Brain microvascular endothelial cell (primary cell): Measurements from ENCODE around the gene SUSD1.

Experiments
- DNase-seq: peaks from one replicate; pipeline ENCODE4 v3.0.0-alpha.2; 2020
- H3K27ac ChIP-seq: fragments of 250-450 bp; sonication (Bioruptor Pico); 2 replicates; pipeline ENCODE4 v1.5.1; 2020; ENCODE audit warnings: mild to moderate bottlenecking, moderate library complexity
- H3K27me3 ChIP-seq: fragments of 250-450 bp; sonication (Bioruptor Pico); replicated peaks from 2 replicates; pipeline ENCODE4 v1.5.1; 2020; ENCODE audit warnings: mild to moderate bottlenecking
- H3K36me3 ChIP-seq: fragments of 250-450 bp; sonication (Bioruptor Pico); replicated peaks from 2 replicates; pipeline ENCODE4 v1.5.1; 2020; ENCODE audit warnings: mild to moderate bottlenecking
- H3K4me3 ChIP-seq: 2 replicates; pipeline ENCODE4 v1.5.1; 2011; ENCODE audit warnings: low read depth, mild to moderate bottlenecking, control low read depth, low read length, moderate library complexity
- in situ Hi-C: cut with HindIII; loops from 2 replicates; pipeline ENCODE4 v1.10.0; 2017; ENCODE audit warnings: low sequenced_read_pairs, low pct_ligation_motif_present
- TF ChIP-seq, protein P1 (sequence below): IDR thresholded peaks from 2 replicates; pipeline ENCODE4 v1.5.1; 2011; ENCODE audit warnings: low read depth, mild to moderate bottlenecking, moderate library complexity, low read length, control low read depth, inconsistent platforms; ENCODE audit errors: missing control alignments

The SUSD1 gene

GRCh38 chr9:112009656-112010055, 165.4 kb downstream of the SUSD1 start:
- Histone ChIP-seq H3K27ac (no peak overlapping the region), H3K27me3 (no peaks in the 10 kb centered on the region), H3K4me3 (no peak overlapping the region), H3K36me3 (no peaks in the 10 kb centered on the region)
- in situ Hi-C loops = no loop called here
- no peak for DNase-seq
- TF ChIP-seq, protein P1, sequence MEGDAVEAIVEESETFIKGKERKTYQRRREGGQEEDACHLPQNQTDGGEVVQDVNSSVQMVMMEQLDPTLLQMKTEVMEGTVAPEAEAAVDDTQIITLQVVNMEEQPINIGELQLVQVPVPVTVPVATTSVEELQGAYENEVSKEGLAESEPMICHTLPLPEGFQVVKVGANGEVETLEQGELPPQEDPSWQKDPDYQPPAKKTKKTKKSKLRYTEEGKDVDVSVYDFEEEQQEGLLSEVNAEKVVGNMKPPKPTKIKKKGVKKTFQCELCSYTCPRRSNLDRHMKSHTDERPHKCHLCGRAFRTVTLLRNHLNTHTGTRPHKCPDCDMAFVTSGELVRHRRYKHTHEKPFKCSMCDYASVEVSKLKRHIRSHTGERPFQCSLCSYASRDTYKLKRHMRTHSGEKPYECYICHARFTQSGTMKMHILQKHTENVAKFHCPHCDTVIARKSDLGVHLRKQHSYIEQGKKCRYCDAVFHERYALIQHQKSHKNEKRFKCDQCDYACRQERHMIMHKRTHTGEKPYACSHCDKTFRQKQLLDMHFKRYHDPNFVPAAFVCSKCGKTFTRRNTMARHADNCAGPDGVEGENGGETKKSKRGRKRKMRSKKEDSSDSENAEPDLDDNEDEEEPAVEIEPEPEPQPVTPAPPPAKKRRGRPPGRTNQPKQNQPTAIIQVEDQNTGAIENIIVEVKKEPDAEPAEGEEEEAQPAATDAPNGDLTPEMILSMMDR = no peak

- TF ChIP-seq, protein P1 = no peak
- no peak overlapping the region for H3K4me3 ChIP-seq
- in situ Hi-C loops = no loop called here
- H3K36me3 ChIP-seq = no peaks in the 10 kb centered on the region
- DNase-seq = no peak
- no peak overlapping the region for H3K27ac ChIP-seq
- H3K27me3 ChIP-seq = no peaks in the 10 kb centered on the region
Observed at GRCh38 chr9:112007575-112008240, 167.4 kb downstream of the SUSD1 start.

DNA sequence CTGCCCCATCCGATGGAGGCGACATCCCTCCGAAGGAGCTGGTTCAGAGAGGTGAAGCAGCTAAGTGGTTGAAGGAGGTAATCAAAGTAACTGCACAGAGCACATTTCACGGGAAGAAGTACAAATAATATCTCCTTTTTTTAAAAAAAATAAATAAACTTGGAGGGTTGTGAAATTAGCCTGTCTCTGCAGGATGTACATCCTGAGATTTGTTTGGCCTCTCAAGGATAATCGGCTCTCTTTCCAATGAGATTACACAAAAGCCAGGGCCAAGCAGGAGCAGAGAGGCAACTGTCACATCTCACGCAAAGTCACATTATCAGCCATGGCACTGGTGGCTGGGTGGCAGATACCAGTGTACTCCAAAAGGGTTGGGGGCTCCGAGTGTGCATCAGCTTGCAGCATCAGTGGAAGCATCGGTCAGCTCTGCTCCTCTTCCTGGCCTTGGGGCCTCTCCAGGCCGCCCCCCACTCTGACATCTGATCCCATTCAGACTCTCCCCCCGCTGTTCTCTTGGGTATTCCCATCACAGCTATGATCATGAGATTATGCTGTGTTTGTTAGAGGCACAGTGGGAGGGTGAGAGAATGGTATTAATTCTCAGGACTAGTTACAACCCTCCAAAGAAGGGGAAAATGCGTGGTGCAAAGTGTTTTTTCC, 168.6 kb downstream of the SUSD1 start:
- H3K36me3 ChIP-seq = no peaks in the 10 kb centered on the region
- no peak for DNase-seq
- no peak overlapping the region for H3K27ac ChIP-seq
- in situ Hi-C loops = no loop called here
- TF ChIP-seq, protein P1 = no peak
- H3K4me3 ChIP-seq = no peak overlapping the region
- H3K27me3 ChIP-seq = no peaks in the 10 kb centered on the region

GRCh38 chr9:112005939-112006338, 169.2 kb downstream of the SUSD1 start:
- H3K36me3 ChIP-seq = no peaks in the 10 kb centered on the region
- H3K27ac ChIP-seq = no peak overlapping the region
- H3K27me3 ChIP-seq = no peaks in the 10 kb centered on the region
- in situ Hi-C loops = no loop called here
- no peak overlapping the region for H3K4me3 ChIP-seq
- TF ChIP-seq, protein P1 = no peak
- no peak for DNase-seq

- Histone ChIP-seq H3K4me3 (no peak overlapping the region), H3K27me3 (no peaks in the 10 kb centered on the region), H3K36me3 (no peaks in the 10 kb centered on the region), H3K27ac (peak overlapping the region; percentile 37)
- in situ Hi-C loops = no loop called here
- TF ChIP-seq, protein P1 = no peak
- no peak for DNase-seq
Observed at GRCh38 chr9:112003538-112003937, 171.6 kb downstream of the SUSD1 start.
